GM23338 (cell line): ENCODE data around the gene HERPUD1.

Experiments
- CREB1 ChIP-seq: fragments of 250-450 bp; sonication (Bioruptor Pico); IDR thresholded peaks from 2 replicates; pipeline ENCODE4 v1.5.0; 2020; ENCODE audit warnings: low read depth, mild to moderate bottlenecking, moderate library complexity
- EZH2 ChIP-seq: fragments of 200-600 bp; sonication (generic); IDR thresholded peaks from one replicate; pipeline ENCODE4 v1.8.0; 2017; ENCODE audit warnings: antibody characterized with exemption, mild to moderate bottlenecking, low read depth; ENCODE audit not compliant: unreplicated experiment
- ZNF114 ChIP-seq: fragments of 250-450 bp; sonication (Bioruptor Pico); IDR thresholded peaks from 2 replicates; pipeline ENCODE4 v1.5.0; 2020; ENCODE audit warnings: mild to moderate bottlenecking, moderate library complexity
- TF ChIP-seq, protein P1 (sequence below), 2 experiments: fragments of 200-600 bp in 1 of 2; sonication (generic) in 1 of 2; conservative IDR thresholded peaks; 2 replicates each; pipeline versions ENCODE4 v1.5.1 to v1.6.1; 2016 to 2017; ENCODE audit warnings: antibody characterized with exemption in 2 of 2, low read depth in 2 of 2, mild to moderate bottlenecking in 2 of 2, moderate library complexity in 1 of 2

DNA sequence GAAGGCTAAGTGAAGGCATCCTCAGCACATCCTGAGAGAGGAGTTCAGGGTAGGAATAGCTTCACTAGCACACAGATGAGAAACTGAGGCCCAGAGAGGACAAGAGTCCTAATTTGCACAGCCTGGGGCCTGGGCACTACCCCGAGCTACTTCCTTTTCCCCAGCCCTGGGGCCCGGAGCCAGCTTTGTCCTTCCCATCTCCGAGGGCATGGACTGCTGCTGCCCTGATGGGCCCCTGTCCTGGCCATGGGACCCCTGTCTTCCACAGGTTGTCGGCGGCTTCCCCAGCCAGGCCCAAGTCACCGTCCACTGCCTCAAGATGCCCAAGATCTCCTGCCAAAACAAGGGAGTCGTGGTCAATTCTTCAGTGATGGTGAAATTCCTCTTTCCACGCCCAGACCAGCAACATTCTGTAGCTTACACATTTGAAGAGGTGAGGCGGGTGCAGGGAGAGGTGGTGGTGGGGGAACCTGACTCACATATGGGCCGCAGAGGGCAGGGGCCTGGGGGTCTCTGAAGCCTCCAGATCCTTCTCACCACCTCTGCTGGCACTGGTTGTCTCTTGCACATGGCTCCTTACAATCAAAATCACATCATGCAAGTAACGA lies 46.0 kb downstream of the HERPUD1 start:
- TF ChIP-seq ZNF114 (CRISPR knock-in tag) (no peak), CREB1 (CRISPR knock-in tag) (no peak), EZH2 (no peak)
- TF ChIP-seq, protein P1, sequence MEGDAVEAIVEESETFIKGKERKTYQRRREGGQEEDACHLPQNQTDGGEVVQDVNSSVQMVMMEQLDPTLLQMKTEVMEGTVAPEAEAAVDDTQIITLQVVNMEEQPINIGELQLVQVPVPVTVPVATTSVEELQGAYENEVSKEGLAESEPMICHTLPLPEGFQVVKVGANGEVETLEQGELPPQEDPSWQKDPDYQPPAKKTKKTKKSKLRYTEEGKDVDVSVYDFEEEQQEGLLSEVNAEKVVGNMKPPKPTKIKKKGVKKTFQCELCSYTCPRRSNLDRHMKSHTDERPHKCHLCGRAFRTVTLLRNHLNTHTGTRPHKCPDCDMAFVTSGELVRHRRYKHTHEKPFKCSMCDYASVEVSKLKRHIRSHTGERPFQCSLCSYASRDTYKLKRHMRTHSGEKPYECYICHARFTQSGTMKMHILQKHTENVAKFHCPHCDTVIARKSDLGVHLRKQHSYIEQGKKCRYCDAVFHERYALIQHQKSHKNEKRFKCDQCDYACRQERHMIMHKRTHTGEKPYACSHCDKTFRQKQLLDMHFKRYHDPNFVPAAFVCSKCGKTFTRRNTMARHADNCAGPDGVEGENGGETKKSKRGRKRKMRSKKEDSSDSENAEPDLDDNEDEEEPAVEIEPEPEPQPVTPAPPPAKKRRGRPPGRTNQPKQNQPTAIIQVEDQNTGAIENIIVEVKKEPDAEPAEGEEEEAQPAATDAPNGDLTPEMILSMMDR (conservative IDR thresholded peaks at IDR 0.05; ENCODE audit: low read depth in 2 of 2), result no peak
